HL-60 (cell line): ENCODE results near the gene LTBP3.

Experiments
- DNase-seq, 2 experiments: peaks; one replicate each; pipeline ENCODE4 v3.0.0-alpha.2; 2010 to 2020; ENCODE audit warnings: low read depth in 1 of 2, low spot score in 1 of 2
- H3K27ac ChIP-seq: fragments of 250-450 bp; sonication (Bioruptor Pico); replicated peaks from 2 replicates; pipeline ENCODE4 v1.5.1; 2020; ENCODE audit warnings: mild to moderate bottlenecking, moderate library complexity
- H3K27me3 ChIP-seq: fragments of 250-450 bp; sonication (Bioruptor Pico); 2 replicates; pipeline ENCODE4 v1.5.1; 2021; ENCODE audit warnings: mild to moderate bottlenecking, moderate library complexity; ENCODE audit not compliant: insufficient read depth, poor library complexity, severe bottlenecking
- H3K4me3 ChIP-seq: replicated peaks from 2 replicates; pipeline ENCODE4 v1.5.1; 2011; ENCODE audit warnings: mild to moderate bottlenecking, control low read depth, low read length; ENCODE audit not compliant: insufficient read depth
- CTCF ChIP-seq: IDR thresholded peaks from one replicate; pipeline ENCODE4 v1.5.1; 2011; ENCODE audit warnings: low read length, control low read depth, inconsistent platforms; ENCODE audit not compliant: insufficient read depth
- GABPA ChIP-seq: IDR thresholded peaks from 2 replicates; pipeline ENCODE4 v1.6.1; 2012; ENCODE audit warnings: low read depth
- POLR2AphosphoS5 ChIP-seq: IDR thresholded peaks from 2 replicates; pipeline ENCODE4 v1.6.1; 2012; ENCODE audit warnings: low read depth
- REST ChIP-seq: IDR thresholded peaks from 2 replicates; pipeline ENCODE4 v1.6.1; 2012; ENCODE audit warnings: low read depth; ENCODE audit not compliant: insufficient replicate concordance
- SPI1 ChIP-seq: IDR thresholded peaks from 2 replicates; pipeline ENCODE4 v1.6.1; 2012; ENCODE audit warnings: low read depth, mild to moderate bottlenecking, borderline replicate concordance

The LTBP3 gene

GRCh38 chr11:65584723-65585171 is 26.6 kb upstream of the LTBP3 start:
- H3K27me3 ChIP-seq, result no peaks in the 10 kb centered on the region
- H3K27ac ChIP-seq, result no peak overlapping the region
- no peak overlapping the region for H3K4me3 ChIP-seq

GRCh38 chr11:65584106-65584505 is 25.9 kb upstream of the LTBP3 start:
- no peak overlapping the region for H3K4me3 ChIP-seq
- TF ChIP-seq POLR2AphosphoS5 (no peak), GABPA (no peak), REST (no peak), SPI1 (no peak), CTCF (no peak)
- H3K27me3 ChIP-seq, result no peaks in the 10 kb centered on the region
- no peak overlapping the region for H3K27ac ChIP-seq
- no peak for DNase-seq

More at GRCh38 chr11:65584723-65585171, 26.6 kb upstream of the LTBP3 start:
- no peak for DNase-seq
- TF ChIP-seq REST (no peak), SPI1 (no peak), GABPA (no peak), CTCF (no peak), POLR2AphosphoS5 (no peak)

- H3K4me3 ChIP-seq, result no peak overlapping the region
- TF ChIP-seq CTCF (no peak), POLR2AphosphoS5 (no peak), GABPA (no peak), SPI1 (no peak), REST (no peak)
- DNase-seq, result no peak
- no peak overlapping the region for H3K27ac ChIP-seq
- H3K27me3 ChIP-seq, result no peaks in the 10 kb centered on the region
Measured at GRCh38 chr11:65583589-65583988, 25.4 kb upstream of the LTBP3 start.
